ENCODE measurements around the gene COL5A1.

COL5A1 gene

DNA sequence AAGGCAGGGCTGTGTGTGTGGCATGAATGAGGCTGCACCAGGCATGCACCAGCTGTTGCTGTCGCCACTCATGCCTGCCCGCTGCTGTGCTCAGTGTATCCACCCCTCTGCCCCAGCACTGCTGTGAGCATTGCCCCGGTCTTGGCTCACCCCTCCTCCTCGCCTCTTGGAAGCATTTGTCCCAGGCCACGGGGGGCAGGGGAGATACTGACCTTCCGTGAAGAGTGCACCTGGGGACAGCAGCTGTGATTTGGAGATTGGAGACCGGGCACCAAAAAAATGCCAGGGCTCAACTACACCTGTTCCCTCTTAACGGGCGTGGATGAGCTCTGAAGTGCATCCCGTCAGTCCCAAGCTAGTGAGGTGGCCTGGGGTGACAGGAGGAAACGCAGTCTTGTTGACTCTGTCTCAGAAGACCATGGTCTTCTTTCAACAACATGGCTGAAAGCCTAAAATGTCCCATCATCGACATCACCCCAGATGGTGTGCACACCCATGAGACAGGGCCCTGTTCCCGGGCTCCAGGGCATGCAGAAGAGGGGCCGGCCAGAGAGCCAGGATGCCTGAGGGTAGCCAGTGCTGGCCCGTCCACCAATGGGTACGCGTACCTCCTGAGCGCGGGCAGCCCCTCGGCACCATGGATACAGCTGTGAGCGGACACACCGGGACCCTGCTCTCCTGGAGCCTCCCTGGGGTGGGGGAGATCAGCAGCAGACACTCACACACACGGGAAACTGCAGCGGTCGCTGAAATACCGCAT, 115.8 kb downstream of the COL5A1 start:
- no peak for DNase-seq (ENCODE audit: low read depth)
- TF ChIP-seq, protein P1, sequence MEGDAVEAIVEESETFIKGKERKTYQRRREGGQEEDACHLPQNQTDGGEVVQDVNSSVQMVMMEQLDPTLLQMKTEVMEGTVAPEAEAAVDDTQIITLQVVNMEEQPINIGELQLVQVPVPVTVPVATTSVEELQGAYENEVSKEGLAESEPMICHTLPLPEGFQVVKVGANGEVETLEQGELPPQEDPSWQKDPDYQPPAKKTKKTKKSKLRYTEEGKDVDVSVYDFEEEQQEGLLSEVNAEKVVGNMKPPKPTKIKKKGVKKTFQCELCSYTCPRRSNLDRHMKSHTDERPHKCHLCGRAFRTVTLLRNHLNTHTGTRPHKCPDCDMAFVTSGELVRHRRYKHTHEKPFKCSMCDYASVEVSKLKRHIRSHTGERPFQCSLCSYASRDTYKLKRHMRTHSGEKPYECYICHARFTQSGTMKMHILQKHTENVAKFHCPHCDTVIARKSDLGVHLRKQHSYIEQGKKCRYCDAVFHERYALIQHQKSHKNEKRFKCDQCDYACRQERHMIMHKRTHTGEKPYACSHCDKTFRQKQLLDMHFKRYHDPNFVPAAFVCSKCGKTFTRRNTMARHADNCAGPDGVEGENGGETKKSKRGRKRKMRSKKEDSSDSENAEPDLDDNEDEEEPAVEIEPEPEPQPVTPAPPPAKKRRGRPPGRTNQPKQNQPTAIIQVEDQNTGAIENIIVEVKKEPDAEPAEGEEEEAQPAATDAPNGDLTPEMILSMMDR (IDR thresholded peaks at IDR 0.05; ENCODE audit: control insufficient read depth, extremely low read depth, insufficient read depth): no peak
- no peak overlapping the region for H3K4me3 ChIP-seq (ENCODE audit: low read depth, low read length)

DNA sequence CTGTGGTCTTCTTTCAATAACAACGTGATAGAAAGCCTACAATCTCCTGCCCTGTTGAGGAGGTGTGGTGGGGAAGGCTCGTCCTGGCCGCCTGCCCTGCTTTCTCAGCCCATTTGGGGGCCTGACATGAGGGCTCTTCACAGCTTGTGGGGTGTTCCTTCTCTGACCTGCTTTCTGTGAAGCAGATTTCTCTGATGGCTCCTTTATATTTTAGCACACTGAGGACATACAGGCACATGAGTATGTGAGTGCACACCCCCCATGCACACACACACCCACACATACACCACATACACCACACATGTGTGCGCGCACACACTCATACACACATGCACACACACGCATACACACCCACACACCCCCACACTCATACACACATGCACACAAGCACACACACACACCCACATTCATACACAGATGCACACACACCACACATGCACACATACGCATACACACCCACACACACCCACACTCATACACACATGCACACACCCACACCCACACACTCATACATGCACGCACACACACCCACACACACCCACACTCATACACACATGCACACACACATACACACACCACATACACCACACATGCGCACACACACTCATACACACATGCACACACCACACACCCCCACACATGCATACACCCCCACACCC, 117.5 kb downstream of the COL5A1 start:
- DNase-seq (ENCODE audit: low read depth): no peak

DNA sequence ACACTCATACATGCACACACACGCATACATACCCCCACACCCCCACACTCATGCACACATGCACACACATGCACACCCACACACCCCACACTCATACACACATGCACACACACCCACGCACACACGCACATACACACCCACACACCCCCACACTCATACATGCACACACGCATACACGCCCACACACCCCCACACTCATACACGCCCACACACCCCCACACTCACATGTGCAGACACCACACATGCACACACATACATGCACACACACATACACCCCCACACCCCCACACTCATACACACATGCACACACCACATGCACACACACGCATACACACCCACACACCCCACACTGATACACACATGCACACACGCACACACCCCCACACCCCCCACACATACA, 118.3 kb downstream of the COL5A1 start:
- DNase-seq (ENCODE audit: low read depth): no peak
- TF ChIP-seq, protein P1 (IDR thresholded peaks at IDR 0.05; ENCODE audit: control insufficient read depth, extremely low read depth, insufficient read depth): no peak
- no peak overlapping the region for H3K4me3 ChIP-seq (ENCODE audit: low read depth, low read length)

More for the DNA sequence above, 117.5 kb downstream of the COL5A1 start:
- H3K4me3 ChIP-seq (ENCODE audit: low read depth, low read length): no peak overlapping the region
- TF ChIP-seq, protein P1 (IDR thresholded peaks at IDR 0.05; ENCODE audit: control insufficient read depth, extremely low read depth, insufficient read depth): no peak

DNA sequence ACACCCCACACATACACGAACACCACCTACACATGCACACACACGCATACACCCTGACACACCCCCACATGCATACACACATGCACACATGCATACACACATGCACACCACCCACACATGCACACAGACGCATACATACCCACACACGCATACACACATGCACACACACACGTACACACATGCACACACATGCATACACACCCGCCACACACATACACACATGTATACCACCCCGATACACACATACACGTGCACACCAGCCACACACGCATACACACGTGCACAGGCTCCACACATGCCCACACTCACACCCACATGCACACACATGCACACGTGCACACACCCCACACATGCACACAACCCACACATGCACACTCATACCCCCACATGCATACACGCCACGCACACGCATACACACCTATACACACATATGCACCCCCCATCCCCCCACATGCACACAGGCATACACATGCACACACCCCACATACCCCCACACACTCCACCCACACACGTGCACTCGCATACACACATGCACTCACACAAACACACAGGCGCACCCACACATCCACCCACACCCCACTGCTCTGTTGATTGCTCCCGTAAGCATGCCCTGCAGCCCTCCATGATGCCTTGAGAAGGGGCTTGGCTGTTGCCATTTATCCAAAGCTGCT, 119.3 kb downstream of the COL5A1 start:
- TF ChIP-seq, protein P1 (IDR thresholded peaks at IDR 0.05; ENCODE audit: control insufficient read depth, extremely low read depth, insufficient read depth): no peak
- DNase-seq (ENCODE audit: low read depth): no peak
- H3K4me3 ChIP-seq (ENCODE audit: low read depth, low read length): no peak overlapping the region

DNA sequence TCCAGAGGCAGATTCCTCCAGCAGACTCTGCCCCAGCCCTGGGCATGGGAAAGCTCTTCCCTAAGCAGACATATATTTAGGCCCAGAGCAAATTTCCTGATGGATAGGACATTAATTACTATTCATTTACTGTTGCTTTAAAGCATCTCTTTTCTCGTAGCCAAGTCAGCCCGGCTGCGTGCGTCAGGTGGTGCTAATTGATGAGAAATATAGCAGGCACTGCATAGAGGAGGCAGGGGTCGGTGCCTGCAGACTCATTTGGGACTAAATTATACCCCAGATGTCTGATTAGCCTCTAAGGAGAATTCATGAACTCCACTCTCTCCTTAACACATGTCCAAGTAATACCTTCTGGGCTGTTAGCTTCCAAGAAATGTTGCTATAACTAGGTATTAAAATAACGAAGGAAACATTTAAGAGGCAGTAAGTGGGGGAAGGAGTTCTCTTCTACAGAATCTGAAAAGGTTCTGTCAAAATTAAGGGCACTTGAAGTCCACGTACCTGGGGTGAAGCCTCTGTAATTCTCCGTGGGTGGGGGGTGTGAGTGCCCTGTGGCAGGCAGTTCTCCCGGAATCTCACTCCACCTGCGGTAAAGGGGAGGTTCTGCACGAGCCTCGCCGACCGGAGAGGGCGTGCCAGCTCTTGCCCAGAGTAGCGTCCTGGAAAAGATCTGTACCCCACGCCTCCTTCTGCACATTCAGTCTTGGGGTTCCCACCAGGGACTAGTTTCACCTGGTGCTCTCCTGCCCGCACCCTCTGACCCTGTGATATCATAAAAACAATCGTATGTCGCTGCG, 123.1 kb downstream of the COL5A1 start:
- TF ChIP-seq, protein P1 (IDR thresholded peaks at IDR 0.05; ENCODE audit: control insufficient read depth, extremely low read depth, insufficient read depth): peak; percentile 14; the same call in 1 of the 2 replicates
- no peak for DNase-seq (ENCODE audit: low read depth)
- no peak overlapping the region for H3K4me3 ChIP-seq (ENCODE audit: low read depth, low read length)

DNA sequence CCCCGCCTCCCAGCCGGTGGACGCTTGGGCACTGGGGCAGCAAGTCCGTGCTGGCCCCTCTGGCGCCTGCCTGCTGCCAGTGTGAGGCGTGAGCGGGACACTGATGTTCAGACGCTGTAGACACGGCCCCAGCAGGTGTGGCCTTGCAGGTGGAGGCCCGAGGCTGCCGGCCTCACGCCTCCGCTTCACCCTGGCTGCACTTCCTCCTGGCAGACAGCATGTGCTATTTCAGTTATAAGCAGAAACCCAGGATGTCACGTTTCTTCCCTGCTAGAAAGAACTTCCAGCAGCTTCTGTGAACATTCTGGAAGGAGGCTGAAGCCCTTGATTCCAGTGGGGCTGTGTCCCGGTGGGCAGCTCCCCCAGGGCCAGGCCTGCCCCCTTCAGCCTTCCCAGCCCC, 124.2 kb downstream of the COL5A1 start:
- TF ChIP-seq, protein P1 (IDR thresholded peaks at IDR 0.05; ENCODE audit: control insufficient read depth, extremely low read depth, insufficient read depth): no peak

More for the DNA sequence above, 124.2 kb downstream of the COL5A1 start:
- DNase-seq (ENCODE audit: low read depth): no peak
- no peak overlapping the region for H3K4me3 ChIP-seq (ENCODE audit: low read depth, low read length)

Measured in LNCaP clone FGC (cell line).